ENCODE measurements around the gene PLA2G4B. TPM values are rescaled to one million over a fixed set of nuclear protein-coding genes. Genes with fewer than 3 reads are reported as not detected.

The PLA2G4B gene
- total and polyA plus RNA-seq, 4 donors, result 5.7 to 13.0 (median 10.6) TPM

DNA sequence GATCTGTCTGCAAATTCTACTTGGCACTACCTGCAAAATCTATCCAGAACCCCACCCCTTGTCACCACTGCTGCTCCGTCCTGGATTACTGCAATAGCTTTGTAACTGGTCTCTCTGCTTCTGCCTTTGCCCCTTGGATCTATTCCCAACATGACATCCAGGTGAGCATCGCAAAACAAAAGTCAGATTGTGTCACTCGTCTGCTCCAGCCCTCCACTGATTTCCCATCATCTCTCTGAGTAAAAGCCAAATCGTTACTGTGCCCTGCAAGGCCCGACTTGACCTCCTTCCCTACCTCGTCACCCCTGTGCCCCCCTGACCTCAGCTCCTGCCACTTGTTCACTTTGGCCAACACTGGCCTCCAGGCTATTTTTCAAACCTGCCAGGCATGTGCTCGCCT, 45.8 kb downstream of the PLA2G4B start:
- H3K27ac ChIP-seq (ENCODE audit: low read depth in 1 of 2, low read length in 1 of 2), result no peak overlapping the region
- H3K9me3 ChIP-seq (ENCODE audit: control insufficient read depth in 4 of 4, insufficient read depth in 3 of 4, low read length in 3 of 4), result no peaks in the 10 kb centered on the region
- H3K4me1 ChIP-seq (ENCODE audit: control insufficient read depth in 5 of 5, insufficient read depth in 5 of 5, low read length in 5 of 5), result peaks cover 0 to 8% (median 0%) of the 10 kb centered on the region in 5 donors
- ATAC-seq (ENCODE audit: insufficient read depth, low FRiP score), result no peak
- WGBS, 2 donors, result 88 to 96% methylated on average over 7 of the region's 7 CpGs
- peaks cover 0 to 3% (median 0%) of the 10 kb centered on the region in 3 donors for H3K27me3 ChIP-seq (ENCODE audit: control insufficient read depth in 3 of 3, insufficient read depth in 3 of 3, low read length in 2 of 3)
- TF ChIP-seq, protein P1, sequence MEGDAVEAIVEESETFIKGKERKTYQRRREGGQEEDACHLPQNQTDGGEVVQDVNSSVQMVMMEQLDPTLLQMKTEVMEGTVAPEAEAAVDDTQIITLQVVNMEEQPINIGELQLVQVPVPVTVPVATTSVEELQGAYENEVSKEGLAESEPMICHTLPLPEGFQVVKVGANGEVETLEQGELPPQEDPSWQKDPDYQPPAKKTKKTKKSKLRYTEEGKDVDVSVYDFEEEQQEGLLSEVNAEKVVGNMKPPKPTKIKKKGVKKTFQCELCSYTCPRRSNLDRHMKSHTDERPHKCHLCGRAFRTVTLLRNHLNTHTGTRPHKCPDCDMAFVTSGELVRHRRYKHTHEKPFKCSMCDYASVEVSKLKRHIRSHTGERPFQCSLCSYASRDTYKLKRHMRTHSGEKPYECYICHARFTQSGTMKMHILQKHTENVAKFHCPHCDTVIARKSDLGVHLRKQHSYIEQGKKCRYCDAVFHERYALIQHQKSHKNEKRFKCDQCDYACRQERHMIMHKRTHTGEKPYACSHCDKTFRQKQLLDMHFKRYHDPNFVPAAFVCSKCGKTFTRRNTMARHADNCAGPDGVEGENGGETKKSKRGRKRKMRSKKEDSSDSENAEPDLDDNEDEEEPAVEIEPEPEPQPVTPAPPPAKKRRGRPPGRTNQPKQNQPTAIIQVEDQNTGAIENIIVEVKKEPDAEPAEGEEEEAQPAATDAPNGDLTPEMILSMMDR (IDR thresholded peaks at IDR 0.05; ENCODE audit: control extremely low read depth, extremely low read depth), result no peak
- DNase-seq, result no peak
- no peak overlapping the region for H3K9ac ChIP-seq (ENCODE audit: insufficient read depth in 1 of 2, low read length in 2 of 2)
- H3K36me3 ChIP-seq (ENCODE audit: control insufficient read depth in 4 of 4, insufficient read depth in 4 of 4, low read length in 4 of 4), result no peaks in the 10 kb centered on the region
- no peak overlapping the region for H3K4me3 ChIP-seq

DNA sequence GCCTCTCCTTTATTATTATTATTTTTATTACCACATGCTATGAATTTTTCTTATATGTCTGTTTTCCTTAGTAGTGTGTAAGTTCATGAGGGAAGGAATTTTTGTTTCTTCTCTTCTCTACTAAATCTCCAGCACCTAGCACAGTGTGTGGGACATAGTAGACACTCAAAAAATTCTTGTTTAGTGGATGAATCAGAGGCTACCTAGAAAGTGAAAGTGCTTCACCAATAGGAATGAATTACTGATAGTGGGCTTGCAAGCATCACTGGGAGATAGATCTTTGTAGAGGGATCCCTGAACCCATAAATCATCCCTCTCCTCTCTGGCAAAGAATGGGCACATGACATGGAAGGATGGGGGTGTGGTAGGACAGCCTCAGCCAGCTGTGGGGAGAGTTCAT, 46.7 kb downstream of the PLA2G4B start:
- TF ChIP-seq, protein P1 (IDR thresholded peaks at IDR 0.05; ENCODE audit: control extremely low read depth, extremely low read depth), result no peak
- no peak for ATAC-seq (ENCODE audit: insufficient read depth, low FRiP score)

DNA sequence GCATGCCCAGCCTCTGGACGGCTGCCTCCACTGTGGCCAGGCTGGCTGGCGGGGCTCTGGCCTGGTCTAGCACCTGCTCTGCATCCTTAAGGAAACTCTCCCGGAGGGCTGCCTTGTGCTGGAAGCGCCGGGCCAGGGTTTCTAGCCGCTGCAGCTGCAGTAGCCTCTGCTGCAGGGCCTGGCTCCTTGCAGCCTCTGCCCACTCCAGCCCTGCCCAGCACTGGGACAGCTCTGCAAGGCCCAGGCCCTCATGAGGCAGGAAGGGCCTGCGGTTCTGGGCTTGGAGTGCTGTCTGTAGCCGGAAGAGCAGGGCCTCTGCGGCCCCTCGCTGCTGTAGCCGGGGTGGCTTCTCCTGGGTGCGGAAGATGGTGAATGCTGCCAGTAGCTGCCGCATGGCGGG, 47.2 kb downstream of the PLA2G4B start:
- Histone ChIP-seq H3K27me3 (ENCODE audit: control insufficient read depth in 3 of 3, insufficient read depth in 3 of 3, low read length in 2 of 3) (peaks cover 0 to 3% (median 0%) of the 10 kb centered on the region in 3 donors), H3K9ac (ENCODE audit: insufficient read depth in 1 of 2, low read length in 2 of 2) (no peak overlapping the region), H3K9me3 (ENCODE audit: control insufficient read depth in 4 of 4, insufficient read depth in 3 of 4, low read length in 3 of 4) (no peaks in the 10 kb centered on the region), H3K36me3 (ENCODE audit: control insufficient read depth in 4 of 4, insufficient read depth in 4 of 4, low read length in 4 of 4) (no peaks in the 10 kb centered on the region), H3K27ac (ENCODE audit: low read depth in 1 of 2, low read length in 1 of 2) (no peak overlapping the region), H3K4me1 (ENCODE audit: control insufficient read depth in 5 of 5, insufficient read depth in 5 of 5, low read length in 5 of 5) (peaks cover 0 to 8% (median 0%) of the 10 kb centered on the region in 5 donors), H3K4me3 (no peak overlapping the region)
- DNase-seq (no peak), ATAC-seq (ENCODE audit: insufficient read depth, low FRiP score) (no peak)
- 98% methylated on average over 14 of the region's 14 CpGs for WGBS, 2 donors
- TF ChIP-seq, protein P1 (IDR thresholded peaks at IDR 0.05; ENCODE audit: control extremely low read depth, extremely low read depth), result no peak

More for the DNA sequence above, 46.7 kb downstream of the PLA2G4B start:
- H3K9ac ChIP-seq (ENCODE audit: insufficient read depth in 1 of 2, low read length in 2 of 2), result no peak overlapping the region
- H3K36me3 ChIP-seq (ENCODE audit: control insufficient read depth in 4 of 4, insufficient read depth in 4 of 4, low read length in 4 of 4), result no peaks in the 10 kb centered on the region
- H3K27me3 ChIP-seq (ENCODE audit: control insufficient read depth in 3 of 3, insufficient read depth in 3 of 3, low read length in 2 of 3), result peaks cover 0 to 3% (median 0%) of the 10 kb centered on the region in 3 donors
- no peaks in the 10 kb centered on the region for H3K9me3 ChIP-seq (ENCODE audit: control insufficient read depth in 4 of 4, insufficient read depth in 3 of 4, low read length in 3 of 4)
- no peak for DNase-seq
- H3K27ac ChIP-seq (ENCODE audit: low read depth in 1 of 2, low read length in 1 of 2), result no peak overlapping the region
- no peak overlapping the region for H3K4me3 ChIP-seq
- peaks cover 0 to 8% (median 0%) of the 10 kb centered on the region in 5 donors for H3K4me1 ChIP-seq (ENCODE audit: control insufficient read depth in 5 of 5, insufficient read depth in 5 of 5, low read length in 5 of 5)

DNA sequence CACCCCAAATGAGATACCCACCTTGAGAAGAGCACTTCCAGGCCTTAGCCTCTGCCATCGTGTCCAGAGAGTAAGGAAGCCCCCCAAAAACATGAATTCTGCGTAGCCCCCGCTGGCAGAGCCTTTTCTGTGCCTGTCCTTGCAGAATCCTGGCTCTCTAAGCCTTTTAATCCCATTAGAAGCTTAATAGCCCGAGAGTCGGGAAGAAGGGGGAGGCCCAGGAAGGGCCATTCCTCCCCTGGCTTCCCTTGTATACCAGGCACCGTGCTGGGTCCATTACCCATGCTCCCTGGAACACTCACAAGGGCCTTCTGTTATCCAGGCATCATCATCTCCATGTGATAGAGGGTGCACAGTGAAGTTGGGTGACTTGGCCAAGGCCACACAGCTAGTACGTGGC, 48.1 kb downstream of the PLA2G4B start:
- 95 to 96% methylated on average over 7 of the region's 7 CpGs for WGBS, 2 donors
- H3K36me3 ChIP-seq (ENCODE audit: control insufficient read depth in 4 of 4, insufficient read depth in 4 of 4, low read length in 4 of 4), result no peaks in the 10 kb centered on the region
- ATAC-seq (ENCODE audit: insufficient read depth, low FRiP score), result no peak
- no peak overlapping the region for H3K27ac ChIP-seq (ENCODE audit: low read depth in 1 of 2, low read length in 1 of 2)
- no peak overlapping the region for H3K9ac ChIP-seq (ENCODE audit: insufficient read depth in 1 of 2, low read length in 2 of 2)
- H3K9me3 ChIP-seq (ENCODE audit: control insufficient read depth in 4 of 4, insufficient read depth in 3 of 4, low read length in 3 of 4), result no peaks in the 10 kb centered on the region
- H3K4me1 ChIP-seq (ENCODE audit: control insufficient read depth in 5 of 5, insufficient read depth in 5 of 5, low read length in 5 of 5), result peaks cover 0 to 8% (median 0%) of the 10 kb centered on the region in 5 donors
- no peak overlapping the region for H3K4me3 ChIP-seq
- TF ChIP-seq, protein P1 (IDR thresholded peaks at IDR 0.05; ENCODE audit: control extremely low read depth, extremely low read depth), result no peak
- no peak for DNase-seq
- H3K27me3 ChIP-seq (ENCODE audit: control insufficient read depth in 3 of 3, insufficient read depth in 3 of 3, low read length in 2 of 3), result no peaks in the 10 kb centered on the region

Measured in lung (tissue), 12 donors.